BJ (cell line): ENCODE results near the gene NLRP5. TPM values are rescaled to one million over a fixed set of nuclear protein-coding genes. Genes with fewer than 3 reads are reported as not detected.

Source experiments
- CTCF ChIA-PET: fragments of 350-600 bp; formaldehyde crosslinking; extraction: SDS; loops from one replicate; lab custom pipeline; 2021; ENCODE audit warnings: antibody characterized with exemption, inconsistent platforms; lab: Yijun Ruan, JAX
- POLR2A ChIA-PET: fragments of 300-600 bp; sonication (Branson Sonifier 250); formaldehyde crosslinking; extraction: SDS; loops from one replicate; lab custom pipeline; 2021; ENCODE audit warnings: antibody characterized with exemption; lab: Charles Lee
- DNase-seq: peaks from one replicate; pipeline ENCODE4 v3.0.0-alpha.2; 2011; ENCODE audit warnings: low read depth
- H3K27me3 ChIP-seq: 2 replicates; pipeline ENCODE4 v1.6.0; 2011; ENCODE audit warnings: low read length; ENCODE audit not compliant: control insufficient read depth, insufficient read depth
- H3K36me3 ChIP-seq: 2 replicates; pipeline ENCODE4 v1.5.1; 2011; ENCODE audit warnings: low read length; ENCODE audit not compliant: control insufficient read depth, insufficient read depth
- H3K4me3 ChIP-seq: 2 replicates; pipeline ENCODE4 v1.5.1; 2011; ENCODE audit warnings: low read depth, mild to moderate bottlenecking, control low read depth, low read length
- CTCF ChIP-seq: IDR thresholded peaks from 2 replicates; pipeline ENCODE4 v1.5.1; 2011; ENCODE audit warnings: low read depth, mild to moderate bottlenecking, control low read depth, inconsistent platforms, low read length, moderate library complexity; ENCODE audit not compliant: insufficient read depth
- polyA plus RNA-seq: library from polyadenylated mRNA; depleted of rRNA; stranded (reverse); fragments of >200 nt; gene quantifications from 2 replicates; pipeline ENCODE4 v1.2.3, GENCODE V29; 2011

Gene NLRP5
- polyA plus RNA-seq, 1 experiment: not detected

- POLR2A ChIA-PET: no interaction called here
- peaks cover 4% of the 10 kb centered on the region for H3K36me3 ChIP-seq
- TF ChIP-seq CTCF: no peak
- no peak for DNase-seq
- CTCF ChIA-PET: no interaction called here
- H3K4me3 ChIP-seq: no peak overlapping the region
- no peaks in the 10 kb centered on the region for H3K27me3 ChIP-seq
These were observed 120.4 kb downstream of the NLRP5 start for GRCh38 chr19:56106993-56107392.

GRCh38 chr19:56107626-56108351 lies 121.2 kb downstream of the NLRP5 start:
- Histone ChIP-seq H3K36me3 (peaks cover 2% of the 10 kb centered on the region), H3K4me3 (no peak overlapping the region), H3K27me3 (no peaks in the 10 kb centered on the region)
- ChIA-PET POLR2A (no interaction called here), CTCF (no interaction called here)
- DNase-seq: no peak
- TF ChIP-seq CTCF: no peak

GRCh38 chr19:56108447-56109195 lies 122.0 kb downstream of the NLRP5 start:
- POLR2A ChIA-PET: no interaction called here
- Histone ChIP-seq H3K27me3 (no peaks in the 10 kb centered on the region), H3K36me3 (peaks cover 2% of the 10 kb centered on the region), H3K4me3 (no peak overlapping the region)
- CTCF ChIA-PET: interaction anchor here (1.6 kb wide), 1 partner anchor 12 kb away, joined by 5 read pairs; no protein-coding TSS in a partner anchor
- DNase-seq: no peak
- TF ChIP-seq CTCF: no peak

- ChIA-PET CTCF (interaction anchor here (1.6 kb wide), 1 partner anchor 13 kb away, joined by 5 read pairs; no protein-coding TSS in a partner anchor), POLR2A (no interaction called here)
- Histone ChIP-seq H3K27me3 (no peaks in the 10 kb centered on the region), H3K4me3 (no peak overlapping the region), H3K36me3 (peaks cover 2% of the 10 kb centered on the region)
- TF ChIP-seq CTCF: no peak
- no peak for DNase-seq
These were observed 122.7 kb downstream of the NLRP5 start for GRCh38 chr19:56109226-56109625.
